GM12878 (cell line): ENCODE data around the gene TTC39C. TPM values are rescaled to one million over a fixed set of nuclear protein-coding genes. Genes with fewer than 3 reads are reported as not detected.

Experiments used
- ATAC-seq: fragments of 200-7000 bp; cut with Tn5 transposase; 3 replicates; pipeline ENCODE4 v1.9.1; 2020; ENCODE audit warnings: mild to moderate bottlenecking, moderate library complexity
- BruUV-seq: library from RNA; stranded (reverse); fragments of 400-500 nt; replicated peaks from 2 replicates; lab custom pipeline; 2021; lab: Mats Ljungman, UMichigan
- CTCF ChIA-PET: fragments of 300-600 bp; sonication (Branson Sonifier 250); formaldehyde crosslinking; extraction: SDS; loops from one replicate; lab custom pipeline; 2021; ENCODE audit warnings: inconsistent platforms; lab: Yijun Ruan, JAX
- POLR2A ChIA-PET: fragments of 350-600 bp; formaldehyde crosslinking; extraction: SDS; loops from one replicate; lab custom pipeline; 2021; ENCODE audit warnings: inconsistent platforms; lab: Charles Lee
- RAD21 ChIA-PET: fragments of 300-600 bp; sonication (Branson Sonifier 250); formaldehyde crosslinking; loops from one replicate; lab custom pipeline; 2023; ENCODE audit warnings: antibody characterized with exemption; ENCODE audit not compliant: unreplicated experiment; lab: Charles Lee
- SMC1A ChIA-PET: fragments of 300-600 bp; sonication (Branson Sonifier 250); formaldehyde crosslinking; loops from one replicate; lab custom pipeline; 2023; ENCODE audit not compliant: unreplicated experiment, uncharacterized antibody; lab: Charles Lee
- DNase-seq: peaks from one replicate; pipeline ENCODE4 v3.0.0-alpha.2; 2011; ENCODE audit warnings: low read depth, low spot score
- FAIRE-seq: peaks from 3 replicates; lab custom pipeline; 2011; peaks lifted over from hg19 to GRCh38; lab: Jason Lieb, UNC
- H2AFZ ChIP-seq: 2 replicates; pipeline ENCODE4 v1.6.0; 2011; ENCODE audit warnings: low read depth, low read length, control low read depth; ENCODE audit not compliant: control insufficient read depth
- H3K27ac ChIP-seq: 2 replicates; pipeline ENCODE4 v1.5.1; 2011; ENCODE audit warnings: control low read depth; ENCODE audit not compliant: control insufficient read depth, insufficient read depth
- H3K27me3 ChIP-seq, 2 experiments: replicated peaks in 1 of 2; 2 replicates each; pipeline versions ENCODE4 v1.6.0 to v1.6.1; 2011; ENCODE audit warnings: low read length in 1 of 2; ENCODE audit not compliant: control insufficient read depth in 2 of 2, insufficient read depth in 2 of 2
- H3K36me3 ChIP-seq, 2 experiments: 2 replicates each; pipeline ENCODE4 v1.5.1; 2011; ENCODE audit warnings: low read length in 1 of 2; ENCODE audit not compliant: control insufficient read depth in 2 of 2, insufficient read depth in 2 of 2
- H3K4me1 ChIP-seq: 2 replicates; pipeline ENCODE4 v1.6.1; 2011; ENCODE audit warnings: mild to moderate bottlenecking, low read length, moderate library complexity, mixed read lengths; ENCODE audit not compliant: control insufficient read depth, insufficient read depth
- H3K4me2 ChIP-seq: 2 replicates; pipeline ENCODE4 v1.6.0; 2011; ENCODE audit warnings: control low read depth; ENCODE audit not compliant: control insufficient read depth, insufficient read depth
- H3K4me3 ChIP-seq: fragments of 200-600 bp; sonication (generic); 2 replicates; pipeline ENCODE4 v1.5.1; 2016
- H3K79me2 ChIP-seq: 2 replicates; pipeline ENCODE4 v1.6.0; 2011; ENCODE audit warnings: low read length; ENCODE audit not compliant: control insufficient read depth, insufficient read depth
- H3K9ac ChIP-seq: 2 replicates; pipeline ENCODE4 v1.8.0; 2011; ENCODE audit warnings: low read length, control low read depth, mixed read lengths; ENCODE audit not compliant: control insufficient read depth, insufficient read depth
- H3K9me3 ChIP-seq: replicated peaks from 3 replicates; pipeline ENCODE4 v1.5.1; 2011; ENCODE audit warnings: mild to moderate bottlenecking, low read length; ENCODE audit not compliant: control insufficient read depth, insufficient read depth
- H4K20me1 ChIP-seq: 2 replicates; pipeline ENCODE4 v1.6.0; 2011; ENCODE audit not compliant: control insufficient read depth, insufficient read depth
- EED ChIP-seq: sonication (generic); IDR thresholded peaks from 2 replicates; pipeline ENCODE4 v1.6.1; 2016; ENCODE audit warnings: antibody characterized with exemption, low read depth
- IRF4 ChIP-seq: IDR thresholded peaks from 2 replicates; pipeline ENCODE4 v1.6.1; 2011; ENCODE audit warnings: low read depth, low read length
- MTA3 ChIP-seq: IDR thresholded peaks from 2 replicates; pipeline ENCODE4 v1.6.1; 2012; ENCODE audit warnings: low read length, inconsistent platforms, borderline replicate concordance
- MYC ChIP-seq: IDR thresholded peaks from 2 replicates; pipeline ENCODE4 v1.6.1; 2011; ENCODE audit warnings: mild to moderate bottlenecking, low read length, moderate library complexity, inconsistent platforms; ENCODE audit not compliant: insufficient read depth, insufficient replicate concordance, insufficient read length, severe bottlenecking
- NR2C2 ChIP-seq: IDR thresholded peaks from 2 replicates; pipeline ENCODE4 v1.6.1; 2011; ENCODE audit warnings: borderline replicate concordance, low read depth; ENCODE audit not compliant: control insufficient read depth, insufficient read length
- RELB ChIP-seq: fragments of 450-650 bp; IDR thresholded peaks from 2 replicates; pipeline ENCODE4 v1.6.1; 2017; ENCODE audit warnings: low read depth, mild to moderate bottlenecking, moderate library complexity
- USF1 ChIP-seq: IDR thresholded peaks from 2 replicates; pipeline ENCODE4 v1.6.1; 2011; ENCODE audit warnings: borderline replicate concordance, low read depth, mild to moderate bottlenecking, moderate library complexity, mixed read lengths, low read length; ENCODE audit not compliant: insufficient read depth; ENCODE audit errors: extremely low read length
- YY1 ChIP-seq: IDR thresholded peaks from 2 replicates; pipeline ENCODE4 v1.6.1; 2011; ENCODE audit warnings: low read depth, mild to moderate bottlenecking, low read length
- WGBS: methylation state at CpG from one replicate; pipeline ENCODE4 v1.1.6; 2016; ENCODE audit warnings: low lambda C conversion rate; ENCODE audit not compliant: insufficient replicate concordance, insufficient coverage; ENCODE audit errors: missing lambda C conversion rate; 5-methylcytosine and 5-hydroxymethylcytosine counted together
- in situ Hi-C: fragments of 300-500 bp; cut with MboI; formaldehyde crosslinking; loops from 9 replicates; pipeline ENCODE4 v1.14.3; 2018; ENCODE audit warnings: mixed read lengths
- intact Hi-C: fragments of 100-400 bp; cut with micrococcal nuclease; formaldehyde crosslinking; loops from one replicate; pipeline ENCODE4 v1.14.2; 2022; ENCODE audit not compliant: unreplicated experiment
- polyA plus RNA-seq, 11 experiments: library from polyadenylated mRNA; depleted of rRNA in 4 of 11; unstranded in 6 of 11; stranded (reverse) in 5 of 11; fragments of >200 nt; fragmentation: Nextera tagmentation in 4 of 11; fragmentation: Illumina TruSeq in 1 of 11; extraction: Ambion mirVana in 4 of 11; extraction: Trizol in 1 of 11; gene quantifications; 1 replicate in 1 of 11; 2 replicates in 10 of 11; pipeline versions ENCODE4 v1.2.1 to v1.2.3, GENCODE V29; 2011 to 2016; ENCODE audit warnings: inconsistent platforms in 2 of 11, missing spikeins in 2 of 11, low read depth in 1 of 11
- total RNA-seq, 4 experiments: library from RNA; depleted of rRNA in 3 of 4; stranded (reverse); fragments of >200 nt in 3 of 4; fragmentation: Illumina TruSeq in 1 of 4; extraction: Trizol in 1 of 4; gene quantifications; 2 replicates each; pipeline versions ENCODE4 v1.2.1 to v1.2.3, GENCODE V29; 2013 to 2021

The TTC39C gene
- total and polyA plus RNA-seq, 10 of the 15 experiments (the other 5 are each of a cell fraction or from before 2014, with no cell fraction given), result 21.1 to 91.0 (median 64.8) TPM

GRCh38 chr18:24039671-24040070 is 25.1 kb downstream of the TTC39C start:
- no TSS peak for BruUV-seq
- FAIRE-seq, result no peak
- no peaks in the 10 kb centered on the region for H3K9me3 ChIP-seq
- TF ChIP-seq USF1, result no peak
- no peak for TF ChIP-seq IRF4
- TF ChIP-seq NR2C2, result no peak
- no peak for TF ChIP-seq MTA3
- TF ChIP-seq MYC, result no peak
- no peak for TF ChIP-seq YY1
- TF ChIP-seq EED, result no peak
- TF ChIP-seq RELB, result no peak
- TF ChIP-seq, all 136 proteins: peak for 0
- Histone ChIP-seq H3K4me1 (no peaks in the 10 kb centered on the region), H3K4me2 (no peak overlapping the region), H3K9ac (no peak overlapping the region), H3K27me3 (no peaks in the 10 kb centered on the region), H3K36me3 (peaks cover 0 to 3% of the 10 kb centered on the region in 2 experiments; a peak in 3 of 4 replicates), H4K20me1 (peaks cover 2% of the 10 kb centered on the region; the same call in 1 of the 2 replicates), H3K27ac (no peak overlapping the region), H3K4me3 (no peak overlapping the region), H2AFZ (no peak overlapping the region), H3K79me2 (peaks cover 76% of the 10 kb centered on the region)
- in situ Hi-C loops (no loop called here), intact Hi-C loops (no loop called here)
- DNase-seq, result no peak
- ChIA-PET RAD21 (no interaction called here), SMC1A (no interaction called here), CTCF (no interaction called here), POLR2A (no interaction called here)
- ATAC-seq, result no peak
- 67% methylated on average over 3 of the region's 3 CpGs for WGBS
